Liver (tissue), 9 donors: ENCODE measurements around the gene KSR1. TPM values are rescaled to one million over a fixed set of nuclear protein-coding genes. Genes with fewer than 3 reads are reported as not detected.

Experiments used
- DNase-seq: peaks from one replicate; pipeline ENCODE4 v3.0.0-alpha.2; 2017; ENCODE audit warnings: low spot score
- H3K27ac ChIP-seq, 2 donors: one replicate each; pipeline ENCODE4 v1.7.0; 2013; ENCODE audit warnings: inconsistent platforms in 2 of 2, low read length in 2 of 2, control low read depth in 1 of 2, low read depth in 1 of 2, mild to moderate bottlenecking in 1 of 2
- H3K27me3 ChIP-seq, 4 donors: one replicate each; pipeline versions ENCODE4 v1.6.1 to v1.7.0; 2013; ENCODE audit warnings: low read length in 3 of 4, inconsistent platforms in 1 of 4, mild to moderate bottlenecking in 1 of 4, moderate library complexity in 1 of 4; ENCODE audit not compliant: control insufficient read depth in 4 of 4, insufficient read depth in 4 of 4
- H3K36me3 ChIP-seq, 4 donors: one replicate each; pipeline versions ENCODE4 v1.6.1 to v1.7.0; 2013; ENCODE audit warnings: low read length in 3 of 4, mild to moderate bottlenecking in 3 of 4, low read depth in 1 of 4, moderate library complexity in 1 of 4; ENCODE audit not compliant: control insufficient read depth in 4 of 4, insufficient read depth in 3 of 4
- H3K4me1 ChIP-seq, 4 donors: one replicate each; pipeline versions ENCODE4 v1.6.1 to v1.7.0; 2013; ENCODE audit warnings: low read length in 3 of 4, mild to moderate bottlenecking in 3 of 4, moderate library complexity in 1 of 4; ENCODE audit not compliant: control insufficient read depth in 4 of 4, insufficient read depth in 4 of 4
- H3K4me3 ChIP-seq, 3 donors: one replicate each; pipeline versions ENCODE4 v1.6.1 to v1.7.0; 2013; ENCODE audit warnings: low read length in 3 of 3, control low read depth in 1 of 3, low read depth in 1 of 3, mild to moderate bottlenecking in 1 of 3
- H3K9ac ChIP-seq, 2 donors: one replicate each; pipeline ENCODE4 v1.7.0; 2013; ENCODE audit warnings: low read length in 2 of 2, mild to moderate bottlenecking in 2 of 2, moderate library complexity in 2 of 2, control low read depth in 1 of 2, low read depth in 1 of 2
- H3K9me3 ChIP-seq, 4 donors: one replicate each; pipeline versions ENCODE4 v1.6.1 to v1.7.0; 2013; ENCODE audit warnings: low read length in 3 of 4; ENCODE audit not compliant: control insufficient read depth in 4 of 4
- EGR1 ChIP-seq, 2 donors: IDR thresholded peaks; 2 replicates each; pipeline ENCODE4 v1.6.1; 2016 to 2018; ENCODE audit warnings: antibody characterized with exemption in 2 of 2, low read depth in 2 of 2
- FOXA1 ChIP-seq: IDR thresholded peaks from 2 replicates; pipeline ENCODE4 v1.6.1; 2016; ENCODE audit warnings: antibody characterized with exemption
- FOXA2 ChIP-seq: IDR thresholded peaks from 2 replicates; pipeline ENCODE4 v1.6.1; 2016; ENCODE audit warnings: antibody characterized with exemption
- GABPA ChIP-seq, 2 donors: IDR thresholded peaks in 1 of 2; conservative IDR thresholded peaks in 1 of 2; 2 replicates each; pipeline ENCODE4 v1.6.1; 2016; ENCODE audit warnings: antibody characterized with exemption in 2 of 2, mild to moderate bottlenecking in 1 of 2, moderate library complexity in 1 of 2
- HNF4G ChIP-seq: IDR thresholded peaks from 2 replicates; pipeline ENCODE4 v1.6.1; 2016; ENCODE audit warnings: antibody characterized with exemption
- JUND ChIP-seq, 2 donors: IDR thresholded peaks; 2 replicates each; pipeline ENCODE4 v1.6.1; 2016; ENCODE audit warnings: antibody characterized with exemption in 2 of 2
- NR2F2 ChIP-seq: IDR thresholded peaks from 2 replicates; pipeline ENCODE4 v1.6.1; 2016; ENCODE audit warnings: antibody characterized with exemption
- RAD21 ChIP-seq, 2 donors: IDR thresholded peaks; 2 replicates each; pipeline ENCODE4 v1.6.1; 2016; ENCODE audit warnings: antibody characterized with exemption in 2 of 2, mild to moderate bottlenecking in 2 of 2
- RXRA ChIP-seq, 2 donors: IDR thresholded peaks; 2 replicates each; pipeline ENCODE4 v1.6.1; 2017 to 2018; ENCODE audit warnings: antibody characterized with exemption in 2 of 2, mild to moderate bottlenecking in 1 of 2
- SP1 ChIP-seq: IDR thresholded peaks from 2 replicates; pipeline ENCODE4 v1.6.1; 2018; ENCODE audit warnings: antibody characterized with exemption, mild to moderate bottlenecking
- TAF1 ChIP-seq: conservative IDR thresholded peaks from 2 replicates; pipeline ENCODE4 v1.6.1; 2016; ENCODE audit warnings: antibody characterized with exemption, mild to moderate bottlenecking
- YY1 ChIP-seq: IDR thresholded peaks from 2 replicates; pipeline ENCODE4 v1.6.1; 2016; ENCODE audit warnings: antibody characterized with exemption, mild to moderate bottlenecking
- WGBS: extraction: QIAGEN DNeasy Blood & Tissue Kit; methylation state at CpG from one replicate; pipeline ENCODE4 v1.1.7; 2013; 5-methylcytosine and 5-hydroxymethylcytosine counted together
- polyA plus RNA-seq, 2 donors: library from polyadenylated mRNA; stranded (reverse) in 1 of 2; unstranded in 1 of 2; fragments of 200-250 nt in 1 of 2; fragments of >200 nt in 1 of 2; fragmentation: Nextera tagmentation in 1 of 2; extraction: Ambion mirVana in 1 of 2; gene quantifications; one replicate each; pipeline versions ENCODE4 v1.2.1 to v1.2.3, GENCODE V29; 2013 to 2015
- total RNA-seq, 2 donors: library from RNA; depleted of rRNA; stranded (reverse); fragments of >200 nt; gene quantifications; one replicate each; pipeline ENCODE4 v1.2.3, GENCODE V29; 2014
- TF ChIP-seq, protein P1 (sequence below): IDR thresholded peaks from 2 replicates; pipeline ENCODE4 v1.6.1; 2016; ENCODE audit warnings: antibody characterized with exemption
- TF ChIP-seq, protein P2 (sequence below): IDR thresholded peaks from 2 replicates; pipeline ENCODE4 v1.6.1; 2016; ENCODE audit warnings: antibody characterized with exemption
- TF ChIP-seq, protein P3 (sequence below): IDR thresholded peaks from 2 replicates; pipeline ENCODE4 v1.6.1; 2016; ENCODE audit warnings: antibody characterized with exemption
- TF ChIP-seq, protein P4 (sequence below): IDR thresholded peaks from 2 replicates; pipeline ENCODE4 v1.6.1; 2016; ENCODE audit warnings: antibody characterized with exemption, mild to moderate bottlenecking
- TF ChIP-seq, protein P5 (sequence below): fragments of 150-350 bp; IDR thresholded peaks from 2 replicates; pipeline ENCODE4 v1.5.1; 2017; ENCODE audit warnings: improper control_type of control experiment, low read depth, low read length; ENCODE audit not compliant: missing input control
- donor health status: healthy.
- donor health status: healthy.
- donor health status: healthy.
- donor health status: healthy.
- donor health status: healthy.

The KSR1 gene
- total and polyA plus RNA-seq, 4 donors = 1.2 to 9.0 (median 4.1) TPM

DNA sequence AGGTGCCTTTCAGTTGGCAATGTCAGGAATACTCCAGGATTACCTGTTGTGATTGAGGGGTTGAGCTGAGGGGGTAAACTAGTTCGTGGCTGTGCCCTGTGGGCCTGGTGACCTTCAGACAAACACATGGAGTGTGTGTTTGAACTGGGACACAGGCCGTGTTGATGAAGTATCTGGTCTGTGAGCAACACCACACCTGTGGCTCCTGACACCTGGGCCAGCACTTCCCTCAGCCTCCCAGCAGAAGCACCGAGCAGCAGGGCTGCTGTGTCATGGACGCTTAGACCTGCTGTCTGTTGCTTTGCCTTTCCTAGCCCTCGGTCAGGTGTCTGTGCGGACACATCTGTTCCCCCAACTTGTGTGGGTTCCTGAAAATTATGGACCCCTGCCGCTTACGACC, 82.9 kb downstream of the KSR1 start:
- Histone ChIP-seq H3K27ac (no peak overlapping the region), H3K9me3 (no peaks in the 10 kb centered on the region), H3K4me1 (peaks cover 0 to 5% (median 4%) of the 10 kb centered on the region in 4 donors), H3K36me3 (no peaks in the 10 kb centered on the region), H3K27me3 (no peaks in the 10 kb centered on the region), H3K4me3 (no peak overlapping the region), H3K9ac (no peak overlapping the region)
- WGBS = 90% methylated on average over 8 of the region's 8 CpGs
- TF ChIP-seq GABPA (IDR thresholded peaks at IDR 0.05 in 1 of 2, conservative IDR thresholded peaks at IDR 0.05 in 1 of 2) = no peak
- TF ChIP-seq RAD21 (IDR thresholded peaks at IDR 0.05) = no peak
- DNase-seq = no peak

DNA sequence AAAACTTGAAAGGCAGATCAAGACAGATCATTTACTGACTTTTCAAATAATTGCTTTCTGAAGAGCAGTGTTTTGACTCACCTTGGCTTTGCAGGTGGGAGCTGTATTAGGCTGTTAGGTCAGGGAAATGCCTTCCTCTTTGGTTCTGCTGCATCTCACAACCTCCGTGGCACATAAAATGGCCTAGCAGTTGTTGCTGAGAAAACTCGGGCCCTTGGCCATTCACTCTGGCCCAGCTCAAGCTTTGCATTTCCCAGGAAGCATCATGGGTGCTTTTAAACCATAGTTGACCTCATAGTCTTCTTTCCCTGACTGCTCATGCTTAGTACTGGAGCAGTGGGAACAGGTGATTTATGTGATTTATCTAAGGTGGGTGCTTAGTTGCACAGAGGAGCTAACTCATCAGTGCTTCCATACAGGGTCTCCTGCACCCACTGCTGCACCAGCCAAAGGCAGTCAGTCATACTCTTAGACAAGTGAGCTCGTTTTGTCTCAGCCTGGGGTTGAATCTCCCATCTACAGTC, 83.6 kb downstream of the KSR1 start:
- H3K9me3 ChIP-seq = no peaks in the 10 kb centered on the region
- H3K27ac ChIP-seq = no peak overlapping the region
- no peaks in the 10 kb centered on the region for H3K27me3 ChIP-seq
- TF ChIP-seq, protein P1, sequence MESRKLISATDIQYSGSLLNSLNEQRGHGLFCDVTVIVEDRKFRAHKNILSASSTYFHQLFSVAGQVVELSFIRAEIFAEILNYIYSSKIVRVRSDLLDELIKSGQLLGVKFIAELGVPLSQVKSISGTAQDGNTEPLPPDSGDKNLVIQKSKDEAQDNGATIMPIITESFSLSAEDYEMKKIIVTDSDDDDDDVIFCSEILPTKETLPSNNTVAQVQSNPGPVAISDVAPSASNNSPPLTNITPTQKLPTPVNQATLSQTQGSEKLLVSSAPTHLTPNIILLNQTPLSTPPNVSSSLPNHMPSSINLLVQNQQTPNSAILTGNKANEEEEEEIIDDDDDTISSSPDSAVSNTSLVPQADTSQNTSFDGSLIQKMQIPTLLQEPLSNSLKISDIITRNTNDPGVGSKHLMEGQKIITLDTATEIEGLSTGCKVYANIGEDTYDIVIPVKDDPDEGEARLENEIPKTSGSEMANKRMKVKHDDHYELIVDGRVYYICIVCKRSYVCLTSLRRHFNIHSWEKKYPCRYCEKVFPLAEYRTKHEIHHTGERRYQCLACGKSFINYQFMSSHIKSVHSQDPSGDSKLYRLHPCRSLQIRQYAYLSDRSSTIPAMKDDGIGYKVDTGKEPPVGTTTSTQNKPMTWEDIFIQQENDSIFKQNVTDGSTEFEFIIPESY = no peak
- TF ChIP-seq FOXA2 (no peak), JUND (IDR thresholded peaks at IDR 0.05) (no peak), RAD21 (IDR thresholded peaks at IDR 0.05) (no peak), TAF1 (no peak), EGR1 (IDR thresholded peaks at IDR 0.05; ENCODE audit: low read depth in 2 of 2) (no peak), HNF4G (no peak), GABPA (IDR thresholded peaks at IDR 0.05 in 1 of 2, conservative IDR thresholded peaks at IDR 0.05 in 1 of 2) (no peak), RXRA (IDR thresholded peaks at IDR 0.05) (no peak), NR2F2 (no peak), YY1 (no peak), FOXA1 (no peak), SP1 (no peak)
- TF ChIP-seq, protein P2, sequence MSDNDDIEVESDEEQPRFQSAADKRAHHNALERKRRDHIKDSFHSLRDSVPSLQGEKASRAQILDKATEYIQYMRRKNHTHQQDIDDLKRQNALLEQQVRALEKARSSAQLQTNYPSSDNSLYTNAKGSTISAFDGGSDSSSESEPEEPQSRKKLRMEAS = no peak
- TF ChIP-seq, protein P3, sequence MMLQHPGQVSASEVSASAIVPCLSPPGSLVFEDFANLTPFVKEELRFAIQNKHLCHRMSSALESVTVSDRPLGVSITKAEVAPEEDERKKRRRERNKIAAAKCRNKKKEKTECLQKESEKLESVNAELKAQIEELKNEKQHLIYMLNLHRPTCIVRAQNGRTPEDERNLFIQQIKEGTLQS = no peak
- TF ChIP-seq, protein P4, sequence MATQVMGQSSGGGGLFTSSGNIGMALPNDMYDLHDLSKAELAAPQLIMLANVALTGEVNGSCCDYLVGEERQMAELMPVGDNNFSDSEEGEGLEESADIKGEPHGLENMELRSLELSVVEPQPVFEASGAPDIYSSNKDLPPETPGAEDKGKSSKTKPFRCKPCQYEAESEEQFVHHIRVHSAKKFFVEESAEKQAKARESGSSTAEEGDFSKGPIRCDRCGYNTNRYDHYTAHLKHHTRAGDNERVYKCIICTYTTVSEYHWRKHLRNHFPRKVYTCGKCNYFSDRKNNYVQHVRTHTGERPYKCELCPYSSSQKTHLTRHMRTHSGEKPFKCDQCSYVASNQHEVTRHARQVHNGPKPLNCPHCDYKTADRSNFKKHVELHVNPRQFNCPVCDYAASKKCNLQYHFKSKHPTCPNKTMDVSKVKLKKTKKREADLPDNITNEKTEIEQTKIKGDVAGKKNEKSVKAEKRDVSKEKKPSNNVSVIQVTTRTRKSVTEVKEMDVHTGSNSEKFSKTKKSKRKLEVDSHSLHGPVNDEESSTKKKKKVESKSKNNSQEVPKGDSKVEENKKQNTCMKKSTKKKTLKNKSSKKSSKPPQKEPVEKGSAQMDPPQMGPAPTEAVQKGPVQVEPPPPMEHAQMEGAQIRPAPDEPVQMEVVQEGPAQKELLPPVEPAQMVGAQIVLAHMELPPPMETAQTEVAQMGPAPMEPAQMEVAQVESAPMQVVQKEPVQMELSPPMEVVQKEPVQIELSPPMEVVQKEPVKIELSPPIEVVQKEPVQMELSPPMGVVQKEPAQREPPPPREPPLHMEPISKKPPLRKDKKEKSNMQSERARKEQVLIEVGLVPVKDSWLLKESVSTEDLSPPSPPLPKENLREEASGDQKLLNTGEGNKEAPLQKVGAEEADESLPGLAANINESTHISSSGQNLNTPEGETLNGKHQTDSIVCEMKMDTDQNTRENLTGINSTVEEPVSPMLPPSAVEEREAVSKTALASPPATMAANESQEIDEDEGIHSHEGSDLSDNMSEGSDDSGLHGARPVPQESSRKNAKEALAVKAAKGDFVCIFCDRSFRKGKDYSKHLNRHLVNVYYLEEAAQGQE = no peak
- TF ChIP-seq, protein P5, sequence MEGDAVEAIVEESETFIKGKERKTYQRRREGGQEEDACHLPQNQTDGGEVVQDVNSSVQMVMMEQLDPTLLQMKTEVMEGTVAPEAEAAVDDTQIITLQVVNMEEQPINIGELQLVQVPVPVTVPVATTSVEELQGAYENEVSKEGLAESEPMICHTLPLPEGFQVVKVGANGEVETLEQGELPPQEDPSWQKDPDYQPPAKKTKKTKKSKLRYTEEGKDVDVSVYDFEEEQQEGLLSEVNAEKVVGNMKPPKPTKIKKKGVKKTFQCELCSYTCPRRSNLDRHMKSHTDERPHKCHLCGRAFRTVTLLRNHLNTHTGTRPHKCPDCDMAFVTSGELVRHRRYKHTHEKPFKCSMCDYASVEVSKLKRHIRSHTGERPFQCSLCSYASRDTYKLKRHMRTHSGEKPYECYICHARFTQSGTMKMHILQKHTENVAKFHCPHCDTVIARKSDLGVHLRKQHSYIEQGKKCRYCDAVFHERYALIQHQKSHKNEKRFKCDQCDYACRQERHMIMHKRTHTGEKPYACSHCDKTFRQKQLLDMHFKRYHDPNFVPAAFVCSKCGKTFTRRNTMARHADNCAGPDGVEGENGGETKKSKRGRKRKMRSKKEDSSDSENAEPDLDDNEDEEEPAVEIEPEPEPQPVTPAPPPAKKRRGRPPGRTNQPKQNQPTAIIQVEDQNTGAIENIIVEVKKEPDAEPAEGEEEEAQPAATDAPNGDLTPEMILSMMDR = no peak
- DNase-seq = no peak
- 76% methylated on average over 3 of the region's 3 CpGs for WGBS
- no peaks in the 10 kb centered on the region for H3K36me3 ChIP-seq
- peaks cover 0 to 5% (median 4%) of the 10 kb centered on the region in 4 donors for H3K4me1 ChIP-seq
- no peak overlapping the region for H3K9ac ChIP-seq
- H3K4me3 ChIP-seq = no peak overlapping the region
